ENCODE data around the gene PRR30. TPM values are rescaled to one million over a fixed set of nuclear protein-coding genes. Genes with fewer than 3 reads are reported as not detected.

The PRR30 gene
- total RNA-seq, 1 donor = not detected

DNA sequence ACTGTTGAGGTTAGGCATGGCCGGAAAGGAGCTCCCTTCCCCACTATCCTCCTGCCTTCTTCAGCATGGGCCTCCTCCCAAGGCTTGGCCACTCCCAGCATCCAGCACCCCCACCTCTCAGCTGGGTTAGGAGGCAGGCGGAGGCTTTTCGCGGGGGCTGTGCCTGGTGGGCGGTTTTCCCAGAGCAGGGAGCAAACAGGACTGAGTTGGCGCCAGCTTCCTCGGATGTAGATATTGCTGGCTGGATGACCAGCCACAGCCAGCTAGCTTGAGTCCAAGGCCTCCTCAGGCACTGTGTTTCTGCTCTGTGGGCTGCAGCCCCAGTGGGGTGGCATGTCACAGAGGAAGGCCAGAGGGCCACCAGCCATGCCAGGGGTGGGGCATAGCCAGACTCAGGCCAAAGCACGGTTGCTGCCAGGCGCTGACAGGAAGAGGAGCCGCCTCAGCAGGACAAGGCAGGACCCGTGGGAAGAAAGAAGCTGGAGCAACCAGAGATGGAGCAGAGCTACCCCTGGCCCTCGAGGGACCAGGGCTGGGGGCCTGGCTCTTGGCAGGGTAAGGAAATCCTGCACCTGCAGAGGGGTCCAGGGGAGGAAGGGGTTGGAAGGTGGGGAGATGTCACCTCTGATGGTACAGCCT, 9.7 kb upstream of the PRR30 start, which contains the start of gene TCF23:
TCF23 (plus strand) TSS at position 204 of the 639 bp plus-strand sequence; CDS start at position 334, 130 bp downstream.
- DNase-seq (ENCODE audit: low read depth) = no peak
- H3K4me3 ChIP-seq (ENCODE audit: low read depth, low read length) = no peak within 1 kb of the TSS
- TF ChIP-seq, protein P1, sequence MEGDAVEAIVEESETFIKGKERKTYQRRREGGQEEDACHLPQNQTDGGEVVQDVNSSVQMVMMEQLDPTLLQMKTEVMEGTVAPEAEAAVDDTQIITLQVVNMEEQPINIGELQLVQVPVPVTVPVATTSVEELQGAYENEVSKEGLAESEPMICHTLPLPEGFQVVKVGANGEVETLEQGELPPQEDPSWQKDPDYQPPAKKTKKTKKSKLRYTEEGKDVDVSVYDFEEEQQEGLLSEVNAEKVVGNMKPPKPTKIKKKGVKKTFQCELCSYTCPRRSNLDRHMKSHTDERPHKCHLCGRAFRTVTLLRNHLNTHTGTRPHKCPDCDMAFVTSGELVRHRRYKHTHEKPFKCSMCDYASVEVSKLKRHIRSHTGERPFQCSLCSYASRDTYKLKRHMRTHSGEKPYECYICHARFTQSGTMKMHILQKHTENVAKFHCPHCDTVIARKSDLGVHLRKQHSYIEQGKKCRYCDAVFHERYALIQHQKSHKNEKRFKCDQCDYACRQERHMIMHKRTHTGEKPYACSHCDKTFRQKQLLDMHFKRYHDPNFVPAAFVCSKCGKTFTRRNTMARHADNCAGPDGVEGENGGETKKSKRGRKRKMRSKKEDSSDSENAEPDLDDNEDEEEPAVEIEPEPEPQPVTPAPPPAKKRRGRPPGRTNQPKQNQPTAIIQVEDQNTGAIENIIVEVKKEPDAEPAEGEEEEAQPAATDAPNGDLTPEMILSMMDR (IDR thresholded peaks at IDR 0.05; ENCODE audit: insufficient read depth, low read length) = no peak

DNA sequence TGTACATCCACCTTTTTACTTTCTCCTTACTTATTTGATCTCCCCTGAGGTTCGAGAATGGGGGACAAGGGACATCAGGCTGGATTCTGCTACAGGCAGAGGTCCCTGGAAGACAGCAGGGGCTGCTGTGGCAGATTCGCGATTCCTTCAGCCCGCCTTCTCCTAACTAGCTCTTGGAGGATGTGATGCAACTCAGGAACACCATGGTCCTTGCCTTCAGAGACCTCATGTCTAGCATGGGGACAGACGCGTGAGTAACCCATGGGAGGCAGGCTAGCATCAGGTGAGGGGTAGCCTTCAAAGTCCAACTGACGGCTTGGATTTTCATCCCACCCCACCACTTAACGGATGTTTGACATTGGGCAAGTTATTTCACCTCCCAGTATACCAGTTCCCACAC, 8.7 kb upstream of the PRR30 start:
- no peak overlapping the region for H3K4me3 ChIP-seq (ENCODE audit: low read depth, low read length)
- TF ChIP-seq, protein P1 (IDR thresholded peaks at IDR 0.05; ENCODE audit: insufficient read depth, low read length) = no peak
- DNase-seq (ENCODE audit: low read depth) = no peak

DNA sequence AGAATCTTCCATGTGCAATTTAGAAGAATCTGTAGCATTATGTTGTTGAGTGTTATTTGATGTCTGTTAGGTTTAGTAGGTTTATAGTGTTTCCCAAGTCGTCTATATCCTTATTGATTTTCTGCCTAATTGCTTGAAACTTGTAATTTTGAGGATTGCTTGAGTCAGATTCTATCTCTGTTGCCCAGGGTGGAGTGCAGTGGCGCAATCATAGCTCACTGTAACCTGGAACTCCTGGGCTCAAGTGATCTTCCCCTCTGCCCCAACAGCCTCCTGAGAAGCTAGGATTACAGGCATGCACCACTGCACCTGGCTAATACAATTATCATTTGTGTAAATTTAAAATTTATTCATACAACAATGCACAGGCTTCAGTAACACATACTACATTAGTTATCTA, 6.5 kb upstream of the PRR30 start:
- DNase-seq (ENCODE audit: low read depth) = no peak
- TF ChIP-seq, protein P1 (IDR thresholded peaks at IDR 0.05; ENCODE audit: insufficient read depth, low read length) = no peak

DNA sequence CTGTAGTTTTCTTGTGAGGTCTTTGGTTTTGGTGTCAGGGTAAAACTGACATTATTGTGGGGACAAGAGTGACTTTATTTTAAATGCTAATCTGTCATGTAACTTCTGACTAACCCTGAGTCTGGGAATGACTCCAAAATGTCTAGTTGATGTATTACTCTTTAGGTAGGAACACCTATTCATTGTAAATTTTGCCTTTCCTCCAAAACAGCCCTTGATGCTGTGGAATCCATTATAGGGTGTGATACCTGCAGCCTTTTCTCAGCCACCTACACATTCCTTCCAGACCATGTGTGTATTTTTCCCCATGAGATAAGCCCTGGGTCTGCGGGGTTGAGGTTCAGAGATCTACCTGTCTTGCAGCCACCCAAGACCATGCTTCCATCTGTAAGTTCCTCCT, 4.1 kb upstream of the PRR30 start:
- TF ChIP-seq, protein P1 (IDR thresholded peaks at IDR 0.05; ENCODE audit: insufficient read depth, low read length) = no peak

More for the DNA sequence above, 6.5 kb upstream of the PRR30 start:
- no peak overlapping the region for H3K4me3 ChIP-seq (ENCODE audit: low read depth, low read length)

DNA sequence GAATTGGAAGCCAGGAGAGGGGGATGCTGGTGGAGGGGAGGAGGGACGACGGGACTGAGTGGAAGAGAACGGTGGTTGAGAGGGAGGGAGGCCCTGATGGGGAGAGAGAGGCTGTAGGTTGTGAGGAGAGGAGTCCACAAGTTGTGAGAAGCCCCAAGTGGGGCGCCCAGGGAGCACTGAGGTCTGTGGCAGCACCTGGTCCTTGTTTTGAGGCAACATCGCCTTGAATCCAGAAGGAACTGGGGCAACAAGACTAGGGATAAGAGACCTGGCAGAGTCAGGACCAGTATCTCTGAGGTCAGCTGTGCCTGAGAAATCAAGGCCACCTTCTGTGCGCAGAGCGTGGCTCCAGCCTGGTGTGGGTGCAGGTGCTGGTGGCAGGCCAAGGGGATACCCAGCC, 1.1 kb downstream of the PRR30 start:
- TF ChIP-seq, protein P1 (IDR thresholded peaks at IDR 0.05; ENCODE audit: insufficient read depth, low read length) = no peak
- DNase-seq (ENCODE audit: low read depth) = no peak

More for the DNA sequence above, 4.1 kb upstream of the PRR30 start:
- H3K4me3 ChIP-seq (ENCODE audit: low read depth, low read length) = no peak overlapping the region
- no peak for DNase-seq (ENCODE audit: low read depth)

DNA sequence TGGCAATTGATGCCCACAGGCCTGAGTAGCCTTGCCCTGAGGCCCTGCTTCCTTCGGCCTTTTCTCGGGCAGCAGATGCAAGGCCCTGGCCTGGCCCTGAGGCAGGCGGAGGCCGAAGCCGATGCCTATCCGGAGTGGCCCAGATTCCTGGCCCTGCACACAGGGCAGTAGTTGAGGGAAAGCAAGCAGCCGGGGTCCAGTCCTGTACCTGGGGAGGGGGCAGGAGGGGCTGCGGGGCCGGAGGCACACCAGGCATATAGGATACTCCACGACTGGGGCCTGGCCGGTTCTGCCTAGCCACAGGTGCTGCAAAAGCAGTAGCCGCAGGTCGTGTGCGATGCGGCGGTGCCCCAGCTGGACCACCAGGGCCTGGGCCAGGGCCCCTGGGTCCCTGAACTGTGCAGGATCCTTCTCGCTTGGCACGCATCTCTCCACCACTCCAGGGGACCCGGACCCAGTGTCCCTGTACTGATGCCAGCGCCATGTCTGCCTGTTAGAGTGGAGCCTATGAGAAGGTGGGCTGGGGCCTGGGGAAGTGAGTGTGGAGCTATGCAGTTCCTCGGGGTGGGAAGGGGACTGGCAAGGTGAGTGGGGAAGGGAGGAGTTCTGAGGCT, 1.8 kb downstream of the PRR30 start:
- DNase-seq (ENCODE audit: low read depth) = no peak
- TF ChIP-seq, protein P1 (IDR thresholded peaks at IDR 0.05; ENCODE audit: insufficient read depth, low read length) = no peak

More for the DNA sequence above, 1.1 kb downstream of the PRR30 start:
- no peak overlapping the region for H3K4me3 ChIP-seq (ENCODE audit: low read depth, low read length)

More for the DNA sequence above, 1.8 kb downstream of the PRR30 start:
- H3K4me3 ChIP-seq (ENCODE audit: low read depth, low read length) = no peak overlapping the region

Measured in fibroblast of the aortic adventitia (primary cell).